ENCODE results near the gene SLC22A3.
A peak's percentile ranks its signal among the peaks of the same experiment; 100 is the strongest.
"Not testable (repeated sequence)": the region's sequence is repeated elsewhere in the genome, so short reads cannot be mapped to it uniquely, and the experiment has no call there.

SLC22A3 gene

DNA sequence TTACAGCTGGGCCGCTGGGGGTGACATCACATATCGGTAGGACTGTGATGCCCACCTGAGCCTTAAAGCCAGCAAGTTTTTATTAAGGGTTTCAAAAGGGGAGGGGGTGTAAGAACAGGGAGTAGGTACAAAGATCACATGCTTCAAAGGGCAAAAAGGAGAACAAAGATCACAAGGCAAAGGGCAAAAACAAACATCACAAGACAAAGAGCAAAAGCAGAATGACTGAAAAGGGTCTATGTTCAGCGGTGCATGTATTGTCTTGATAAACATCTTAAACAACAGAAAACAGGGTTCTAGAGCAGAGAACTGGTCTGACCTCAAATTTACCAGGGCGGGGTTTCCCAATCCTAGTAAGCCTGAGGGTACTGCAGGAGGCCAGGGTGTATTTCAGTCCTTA is 101.6 kb downstream of the SLC22A3 start:
- DNase-seq, result not testable (repeated sequence)

DNA sequence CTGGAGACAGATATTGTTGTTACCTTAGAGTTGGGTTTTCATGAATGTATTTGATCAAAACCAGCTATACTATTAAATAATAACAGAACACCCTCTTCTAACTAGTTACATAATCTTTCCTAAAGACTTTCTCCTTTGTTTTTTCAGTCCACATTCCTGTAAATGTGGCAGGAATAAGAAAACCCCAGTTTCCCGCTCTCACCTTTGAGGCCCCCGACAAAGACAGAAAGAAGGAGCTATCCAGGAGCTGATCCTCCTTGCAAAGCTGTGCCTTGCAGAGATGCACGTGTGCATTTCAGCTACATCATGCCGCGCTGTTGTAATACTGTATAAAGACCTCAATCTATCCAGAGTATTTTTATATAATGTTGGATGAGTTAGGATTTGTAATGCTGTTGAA is 102.7 kb downstream of the SLC22A3 start:
- DNase-seq, result no peak

DNA sequence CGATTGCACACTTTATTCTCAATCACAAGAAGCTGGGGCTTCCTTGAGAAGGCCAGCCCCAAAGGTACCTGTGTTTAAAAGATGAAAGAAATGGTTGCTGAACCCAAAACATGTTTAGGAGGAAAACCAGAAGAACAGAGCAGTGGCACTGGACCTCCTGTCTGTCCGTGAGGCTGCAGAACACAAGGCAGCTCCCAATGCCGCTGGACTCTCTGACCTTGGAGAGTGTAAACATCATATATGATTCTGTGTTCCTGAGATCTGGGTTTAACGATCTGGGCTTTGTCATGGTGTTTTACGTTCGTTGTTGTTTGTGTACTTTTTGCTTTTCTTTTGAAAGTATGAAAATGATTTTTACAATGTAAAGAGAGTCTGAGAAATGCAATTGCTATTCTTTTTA is 106.1 kb downstream of the SLC22A3 start:
- DNase-seq, result no peak

DNA sequence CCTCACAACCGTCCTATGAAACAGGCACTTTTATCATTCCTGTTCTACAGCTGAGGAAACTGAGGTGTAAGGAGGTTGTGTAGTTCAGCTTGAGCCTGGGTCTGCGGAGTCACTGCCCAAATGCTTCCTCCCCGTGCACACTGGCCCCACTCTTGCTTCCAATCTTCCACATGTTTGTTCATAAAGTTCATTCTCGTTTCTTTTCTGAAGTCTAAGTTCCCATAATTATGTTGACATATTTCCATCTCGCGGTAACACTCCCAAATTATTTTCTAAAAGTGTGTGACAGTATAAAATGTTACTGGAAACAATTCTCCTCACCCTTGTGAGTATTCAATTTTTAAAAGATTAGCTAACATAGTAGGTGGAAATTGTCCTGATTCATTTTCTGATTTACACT is 106.9 kb downstream of the SLC22A3 start:
- DNase-seq, result no peak

DNA sequence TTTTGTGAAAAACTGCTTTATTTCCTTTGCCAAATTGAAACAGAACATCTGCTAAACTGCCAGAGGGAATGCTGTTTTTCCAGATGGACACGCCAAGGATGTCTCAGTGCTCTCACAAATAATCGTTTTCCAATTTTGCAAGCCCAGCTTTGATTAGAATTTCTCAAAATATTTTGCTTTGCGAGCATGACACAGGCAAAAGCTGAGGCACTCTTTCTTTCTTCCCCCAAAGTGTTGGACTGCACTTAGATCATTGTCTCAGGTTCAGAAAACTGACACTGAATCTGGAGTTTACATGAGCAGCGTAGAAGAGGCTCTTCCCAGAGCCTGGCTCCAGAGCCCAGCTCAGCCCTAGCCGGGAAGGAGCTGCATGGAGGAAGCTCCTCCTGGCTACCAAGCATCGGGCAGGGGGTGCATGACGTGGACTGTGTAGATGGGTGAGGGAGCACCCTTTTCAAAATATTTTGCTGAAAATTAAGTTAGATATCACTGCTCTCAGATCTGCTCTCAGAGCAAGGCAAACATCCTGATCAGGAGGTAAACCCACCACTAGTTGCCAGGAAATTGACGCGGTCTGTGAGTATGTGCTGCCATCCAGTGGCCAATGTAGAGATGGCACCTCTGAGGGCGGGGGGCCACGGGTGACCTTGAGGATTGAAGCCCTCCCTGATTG is 107.5 kb downstream of the SLC22A3 start:
- DNase-seq, result peak in 10 of 14 donors; percentile 9 to 64 (median 32)

DNA sequence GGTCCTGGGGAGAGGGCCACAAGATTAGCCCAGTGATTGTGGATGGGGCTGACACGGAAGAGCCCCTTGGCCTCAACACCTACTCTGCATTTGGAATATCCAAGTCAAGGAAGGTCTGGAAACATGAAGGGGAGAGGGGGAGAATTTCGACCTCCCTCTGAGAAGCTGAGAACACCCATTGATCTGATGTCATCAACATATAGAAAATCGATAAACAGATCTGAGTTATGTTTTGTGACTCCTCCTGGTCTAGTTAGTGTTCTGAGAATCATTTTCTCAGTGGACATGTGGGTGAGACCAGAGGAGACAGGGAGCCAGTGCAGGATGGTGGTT is 108.0 kb downstream of the SLC22A3 start:
- DNase-seq, result no peak

DNA sequence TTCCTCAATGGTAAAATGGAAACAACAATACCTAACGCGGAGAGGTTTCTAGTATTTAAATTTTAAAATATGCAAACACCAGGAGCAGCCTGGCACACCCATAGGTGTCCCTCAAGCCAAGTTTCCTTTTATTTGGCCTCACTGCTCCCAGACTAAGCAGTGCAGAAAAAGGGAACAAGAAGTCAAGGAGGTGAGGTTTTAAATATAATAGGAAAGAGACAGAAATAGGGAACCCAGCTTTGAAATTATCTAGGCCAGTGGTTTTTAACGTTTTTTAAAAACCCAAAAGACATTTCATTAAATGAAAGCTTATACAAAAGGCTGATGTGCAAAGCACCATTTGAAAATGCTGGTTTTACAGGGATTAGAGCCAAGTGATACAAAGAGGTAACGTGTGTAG is 109.6 kb downstream of the SLC22A3 start:
- no peak for DNase-seq

DNA sequence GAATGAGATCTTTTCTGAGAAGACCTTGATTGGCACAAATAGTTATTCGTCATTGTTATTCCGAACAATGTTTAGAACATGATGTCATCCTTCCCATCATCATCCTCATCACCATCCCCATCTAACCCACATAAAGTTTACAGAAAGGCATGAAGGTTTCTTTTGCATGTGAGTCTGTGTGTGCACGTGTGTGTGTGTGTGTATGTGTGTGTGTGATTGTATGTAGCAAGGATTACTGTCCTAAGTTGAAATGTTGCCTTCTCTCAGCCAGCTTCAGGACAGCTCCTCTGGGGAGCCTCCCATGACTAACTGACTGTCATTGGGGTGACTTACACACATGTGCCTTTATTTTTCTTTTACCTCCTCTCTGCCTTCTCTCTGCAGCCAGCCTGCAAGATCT is 113.5 kb downstream of the SLC22A3 start:
- DNase-seq, result no peak

DNA sequence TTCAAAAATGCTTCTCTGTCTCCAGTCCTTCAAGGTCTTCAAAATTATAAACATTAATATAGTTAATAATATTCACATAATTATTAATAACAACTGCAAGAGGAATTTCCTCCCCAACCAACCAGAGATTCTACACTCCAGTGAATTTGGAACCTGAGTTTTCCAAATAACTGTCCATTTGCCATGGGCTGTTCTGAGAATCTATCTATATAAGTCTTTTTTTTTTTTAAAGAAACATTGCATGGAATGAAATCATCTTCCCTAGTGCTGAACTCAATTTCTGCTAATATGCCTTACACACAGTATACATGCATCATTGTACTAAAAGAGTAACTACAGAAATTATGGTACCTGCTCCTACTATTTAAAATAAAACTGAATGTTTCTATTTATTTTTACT is 113.9 kb downstream of the SLC22A3 start:
- DNase-seq, result no peak

DNA sequence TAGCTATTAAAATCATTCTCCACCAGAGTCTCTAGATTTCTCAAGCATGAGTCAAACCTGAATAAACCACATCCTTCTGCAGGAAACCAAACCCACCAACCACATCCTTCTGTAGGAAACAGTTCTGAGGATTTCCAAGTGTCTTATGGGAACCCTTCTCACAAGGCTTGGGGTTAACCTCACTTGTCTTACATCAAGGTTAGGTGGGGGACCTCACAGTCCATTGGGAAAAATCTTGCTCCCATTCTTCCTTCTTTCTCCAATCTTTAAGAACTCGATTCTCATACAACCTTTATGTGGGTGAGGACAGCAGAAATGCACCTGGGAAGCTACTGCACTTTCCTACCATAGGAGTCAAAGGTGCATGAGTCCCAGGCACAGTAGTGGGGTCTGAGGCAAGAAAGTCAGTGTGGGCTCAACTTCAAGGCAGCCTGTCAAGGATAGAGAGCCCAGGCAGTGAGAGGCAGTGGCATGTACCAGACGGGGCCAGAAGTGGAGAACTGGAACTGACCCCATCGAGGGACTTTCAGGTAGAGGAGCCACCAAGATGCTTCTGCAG is 114.5 kb downstream of the SLC22A3 start:
- no peak for DNase-seq

DNA sequence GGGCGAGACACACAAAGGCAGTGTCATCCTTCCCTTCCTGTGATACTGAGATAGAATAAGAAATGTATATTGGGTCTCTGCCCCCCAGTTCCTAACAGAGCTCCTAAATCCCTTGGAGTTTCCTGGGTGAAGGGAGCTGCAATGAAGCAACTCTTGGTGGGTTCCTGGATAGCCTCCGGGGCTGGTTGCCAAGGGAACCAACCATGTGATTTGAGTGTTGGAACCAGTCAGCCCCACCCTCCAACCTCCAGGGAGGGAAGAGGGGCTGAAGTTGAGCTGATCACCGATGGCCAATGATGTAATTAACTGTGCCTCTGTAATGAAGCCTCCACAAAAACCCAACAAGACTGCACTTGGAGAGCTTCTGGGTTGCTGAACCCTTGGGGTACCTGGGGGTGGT is 116.6 kb downstream of the SLC22A3 start:
- no peak for DNase-seq

DNA sequence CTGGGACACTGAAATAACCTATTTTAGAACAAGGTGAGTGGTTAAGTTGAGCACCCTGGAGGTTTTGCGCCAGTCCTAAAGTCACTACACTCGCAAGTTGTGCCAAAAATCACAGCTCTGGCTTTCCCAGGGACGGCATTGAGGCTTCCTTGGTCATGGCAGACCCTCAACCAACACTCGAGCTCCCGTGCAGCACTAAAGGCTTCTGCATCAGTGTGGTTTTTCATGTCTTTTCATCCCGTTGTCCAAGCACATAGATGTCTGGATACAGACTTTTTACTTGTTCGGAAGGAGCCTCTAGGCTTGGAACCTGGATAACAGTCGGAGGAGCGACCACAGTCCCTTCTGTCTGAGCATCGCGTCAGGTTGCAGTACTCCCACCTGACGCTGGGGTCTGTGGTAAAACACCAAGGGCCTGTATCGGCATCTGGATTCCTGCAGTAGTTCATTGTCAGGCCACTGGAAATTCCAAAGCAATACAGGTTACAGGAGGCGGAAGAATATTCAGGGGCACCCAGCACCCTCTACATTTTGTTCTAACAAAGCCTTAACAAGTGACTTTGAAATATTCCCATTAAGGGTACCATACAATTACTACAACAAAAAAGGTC is 119.2 kb downstream of the SLC22A3 start:
- not testable (repeated sequence) for DNase-seq

DNA sequence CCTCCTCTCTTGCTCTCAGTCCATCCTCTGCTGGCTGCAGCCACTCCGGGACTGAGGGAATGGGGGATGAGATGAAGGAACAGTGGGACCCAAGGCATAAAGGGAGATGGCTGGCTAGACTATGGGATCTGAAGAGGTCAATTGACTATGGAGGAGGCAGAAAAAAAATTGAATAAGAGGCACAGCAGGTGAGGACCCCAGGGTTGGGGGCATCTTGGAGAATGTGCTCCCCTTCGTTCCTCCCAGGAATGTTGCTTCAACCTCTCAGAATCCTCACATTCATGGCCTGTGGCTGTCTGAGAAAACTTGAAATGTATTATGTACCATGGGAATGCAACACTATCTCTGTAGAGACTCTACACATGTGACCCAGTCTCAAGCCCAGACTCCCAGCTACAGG is 121.0 kb downstream of the SLC22A3 start:
- DNase-seq, result no peak

DNA sequence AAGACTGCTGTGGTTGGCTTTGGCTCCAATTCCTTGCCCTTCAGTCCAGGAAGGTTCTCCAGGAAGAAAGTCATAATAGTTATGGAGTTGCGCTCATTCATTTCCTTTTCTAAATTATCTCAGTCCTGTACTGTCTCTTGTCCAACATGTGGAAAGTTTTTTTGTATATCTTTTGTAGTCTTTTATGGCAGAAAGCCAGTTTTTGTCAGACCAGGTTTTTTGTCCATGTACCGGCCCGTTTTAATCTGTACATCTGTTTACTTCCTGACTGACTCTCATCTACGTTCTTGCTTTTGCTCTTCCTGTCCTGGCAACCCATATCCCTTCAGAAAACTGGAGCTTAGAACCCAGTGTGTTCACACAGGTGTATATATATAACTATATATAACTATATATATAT is 127.9 kb downstream of the SLC22A3 start:
- DNase-seq, result not testable (repeated sequence)

DNA sequence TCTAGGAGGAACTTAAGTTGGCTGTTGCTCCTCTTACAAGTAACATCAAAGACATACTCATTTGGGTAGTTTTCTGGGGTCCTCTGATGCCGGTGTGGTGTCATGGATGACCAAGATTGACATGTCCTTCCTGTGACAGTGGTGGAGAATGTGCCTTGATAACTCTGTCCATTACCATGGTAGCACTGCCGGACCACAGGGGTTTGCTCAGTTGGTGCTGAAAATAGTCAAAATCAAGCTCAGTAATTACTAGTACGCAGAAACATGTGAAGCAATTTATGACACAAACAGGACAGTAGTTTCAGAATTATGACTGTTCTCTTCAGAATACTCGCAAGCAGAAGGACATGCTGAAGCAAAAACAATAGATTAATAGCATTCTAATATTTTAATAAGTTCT is 128.9 kb downstream of the SLC22A3 start:
- not testable (repeated sequence) for DNase-seq

DNA sequence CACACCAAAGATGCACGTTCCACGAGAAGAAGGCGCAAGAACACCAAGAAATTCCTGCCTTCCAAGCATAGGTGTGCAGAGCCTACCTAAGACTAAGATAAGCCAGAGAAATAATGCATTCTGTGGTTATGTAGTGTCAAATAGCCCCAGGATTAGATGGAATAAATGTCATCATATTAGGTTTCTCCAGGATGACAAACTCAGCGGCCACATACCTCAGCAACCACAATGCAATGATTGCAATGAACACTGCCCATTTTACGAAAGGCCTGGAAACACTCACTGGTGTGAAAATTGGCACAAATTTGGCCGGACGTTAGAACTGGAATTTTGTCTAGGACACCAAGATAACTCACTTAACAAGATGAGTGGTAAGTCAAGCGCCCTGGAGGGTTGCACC is 129.7 kb downstream of the SLC22A3 start:
- DNase-seq, result no peak

DNA sequence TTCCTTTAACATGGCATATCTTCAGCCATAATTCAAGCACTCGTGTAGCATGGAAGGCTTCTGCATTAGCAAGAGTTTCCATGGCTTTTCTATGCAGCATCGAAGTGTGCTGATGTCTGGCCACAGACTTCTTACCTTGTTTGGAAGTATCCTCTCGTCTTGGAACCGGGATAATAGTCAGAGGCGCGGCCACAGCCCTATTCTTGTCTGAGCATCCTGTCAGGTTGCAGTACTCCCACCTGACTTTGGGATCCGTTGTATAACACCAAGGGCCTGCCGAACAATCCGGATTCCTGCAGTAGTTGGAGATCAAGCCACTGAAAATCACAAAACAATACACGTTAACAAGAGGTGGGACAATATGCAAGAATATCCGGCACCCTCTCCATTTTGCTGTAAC is 138.9 kb downstream of the SLC22A3 start:
- no peak for DNase-seq

DNA sequence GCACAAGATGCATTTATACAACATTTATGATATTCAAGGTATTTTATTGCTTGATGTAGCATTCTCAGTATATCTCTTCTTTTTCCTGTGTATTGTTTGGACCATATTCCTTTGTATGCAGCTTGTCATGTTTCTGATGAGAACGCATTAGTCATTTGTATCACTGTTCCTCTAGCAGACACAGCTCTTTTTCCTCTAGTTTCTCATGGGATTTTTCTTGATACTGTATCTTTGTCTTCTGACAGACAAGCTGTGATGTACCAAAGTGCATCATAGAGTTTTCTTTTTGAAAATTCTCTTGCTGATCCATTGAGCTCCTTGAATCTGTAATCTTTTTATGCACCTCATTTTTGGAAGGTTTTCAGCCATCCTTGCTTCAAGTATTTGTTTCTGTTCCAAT is 140.9 kb downstream of the SLC22A3 start:
- DNase-seq, result no peak

DNA sequence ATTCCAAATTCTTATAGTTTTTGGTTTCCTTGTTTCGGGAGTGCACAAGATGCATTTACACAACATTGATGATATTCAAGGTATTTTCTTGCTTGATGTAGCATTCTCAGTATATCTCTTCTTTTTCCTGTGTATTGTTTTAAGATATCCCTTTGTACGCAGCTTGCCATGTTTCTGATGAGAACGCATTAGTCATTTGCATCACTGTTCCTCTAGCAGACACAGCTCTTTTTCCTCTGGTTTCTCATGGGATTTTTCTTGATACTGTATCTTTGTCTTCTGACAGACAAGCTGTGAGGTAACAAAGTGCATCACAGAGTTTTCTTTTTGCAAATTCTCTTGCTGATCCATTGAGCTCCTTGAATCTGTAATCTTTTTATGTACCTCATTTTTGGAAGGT is 146.4 kb downstream of the SLC22A3 start:
- DNase-seq, result no peak

DNA sequence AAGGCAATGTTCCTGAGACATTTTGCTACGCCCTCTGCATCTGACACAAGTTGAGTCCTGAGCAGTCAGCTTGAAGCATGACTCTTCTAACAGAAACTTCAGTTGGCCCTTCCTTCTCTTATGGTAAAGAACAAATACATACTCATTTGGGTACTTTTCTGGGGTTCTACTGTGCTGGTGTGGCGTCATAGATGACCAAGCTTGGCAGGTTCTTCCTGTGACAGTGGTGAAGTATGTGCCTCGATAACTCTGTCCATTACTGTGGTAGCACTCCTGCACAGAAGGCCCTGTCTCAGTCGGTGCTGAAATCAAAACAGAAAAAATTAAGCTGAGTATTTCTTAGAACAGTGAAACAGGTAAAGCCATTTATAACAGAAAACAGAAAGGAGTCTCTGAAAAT is 152.5 kb downstream of the SLC22A3 start:
- no peak for DNase-seq

Data from C1 segment of cervical spinal cord (tissue), 14 donors.